A549 (cell line): ENCODE measurements around the gene MYLK.

Experiments
- CEBPB ChIP-seq, 2 experiments: fragments of >200 bp in 1 of 2; sonication (Bioruptor Twin) in 1 of 2; formaldehyde crosslinking in 1 of 2; IDR thresholded peaks; 2 replicates each; pipeline ENCODE4 v1.6.1; 2012 to 2016
- EP300 ChIP-seq, 2 experiments: fragments of >200 bp; sonication (Bioruptor Twin); formaldehyde crosslinking; IDR thresholded peaks; 2 replicates in 1 of 2; 3 replicates in 1 of 2; pipeline ENCODE4 v1.6.1; 2016 to 2017
- MYC ChIP-seq: IDR thresholded peaks from 2 replicates; pipeline ENCODE4 v1.6.1; 2012; ENCODE audit warnings: mild to moderate bottlenecking, inconsistent platforms, low read length, improper control_type of control experiment, borderline replicate concordance
- RARB ChIP-seq: fragments of 250-450 bp; sonication (Bioruptor Pico); IDR thresholded peaks from 2 replicates; pipeline ENCODE4 v1.8.0; 2021; ENCODE audit warnings: mild to moderate bottlenecking, moderate library complexity
- TF ChIP-seq, protein P1 (sequence below): fragments of 250-450 bp; sonication (Bioruptor Pico); IDR thresholded peaks from 2 replicates; pipeline ENCODE4 v1.5.0; 2021; ENCODE audit warnings: mild to moderate bottlenecking, moderate library complexity, borderline replicate concordance
- TF ChIP-seq, protein P2 (sequence below): fragments of >200 bp; sonication (Bioruptor Twin); formaldehyde crosslinking; IDR thresholded peaks from 3 replicates; pipeline ENCODE4 v1.5.1; 2016

DNA sequence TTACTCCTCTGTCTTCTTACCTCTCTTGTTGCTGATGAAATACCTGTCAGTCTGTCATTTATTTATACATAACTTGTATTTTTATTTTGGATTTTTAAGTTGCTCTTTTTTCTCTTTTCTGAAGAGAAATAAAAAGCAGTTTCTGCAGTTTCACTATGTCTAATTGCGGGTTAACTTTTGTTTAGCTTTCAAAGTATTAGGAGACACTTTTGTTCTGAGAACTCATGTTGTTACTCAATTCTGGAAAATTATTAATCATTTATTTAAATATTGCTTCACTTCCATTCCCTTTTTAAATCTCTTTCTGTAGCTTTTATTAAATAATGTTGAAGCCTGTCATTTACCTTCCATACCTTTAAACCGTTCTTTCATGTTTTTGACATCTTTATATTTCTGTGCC, 29.2 kb downstream of the MYLK start:
- TF ChIP-seq, protein P1, sequence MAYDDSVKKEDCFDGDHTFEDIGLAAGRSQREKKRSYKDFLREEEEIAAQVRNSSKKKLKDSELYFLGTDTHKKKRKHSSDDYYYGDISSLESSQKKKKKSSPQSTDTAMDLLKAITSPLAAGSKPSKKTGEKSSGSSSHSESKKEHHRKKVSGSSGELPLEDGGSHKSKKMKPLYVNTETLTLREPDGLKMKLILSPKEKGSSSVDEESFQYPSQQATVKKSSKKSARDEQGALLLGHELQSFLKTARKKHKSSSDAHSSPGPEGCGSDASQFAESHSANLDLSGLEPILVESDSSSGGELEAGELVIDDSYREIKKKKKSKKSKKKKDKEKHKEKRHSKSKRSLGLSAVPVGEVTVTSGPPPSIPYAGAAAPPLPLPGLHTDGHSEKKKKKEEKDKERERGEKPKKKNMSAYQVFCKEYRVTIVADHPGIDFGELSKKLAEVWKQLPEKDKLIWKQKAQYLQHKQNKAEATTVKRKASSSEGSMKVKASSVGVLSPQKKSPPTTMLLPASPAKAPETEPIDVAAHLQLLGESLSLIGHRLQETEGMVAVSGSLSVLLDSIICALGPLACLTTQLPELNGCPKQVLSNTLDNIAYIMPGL (CRISPR knock-in tag), result no peak
- TF ChIP-seq EP300 (IDR thresholded peaks at IDR 0.05) (no peak), MYC (no peak), CEBPB (IDR thresholded peaks at IDR 0.05) (no peak), RARB (CRISPR knock-in tag) (no peak)
- TF ChIP-seq, protein P2, sequence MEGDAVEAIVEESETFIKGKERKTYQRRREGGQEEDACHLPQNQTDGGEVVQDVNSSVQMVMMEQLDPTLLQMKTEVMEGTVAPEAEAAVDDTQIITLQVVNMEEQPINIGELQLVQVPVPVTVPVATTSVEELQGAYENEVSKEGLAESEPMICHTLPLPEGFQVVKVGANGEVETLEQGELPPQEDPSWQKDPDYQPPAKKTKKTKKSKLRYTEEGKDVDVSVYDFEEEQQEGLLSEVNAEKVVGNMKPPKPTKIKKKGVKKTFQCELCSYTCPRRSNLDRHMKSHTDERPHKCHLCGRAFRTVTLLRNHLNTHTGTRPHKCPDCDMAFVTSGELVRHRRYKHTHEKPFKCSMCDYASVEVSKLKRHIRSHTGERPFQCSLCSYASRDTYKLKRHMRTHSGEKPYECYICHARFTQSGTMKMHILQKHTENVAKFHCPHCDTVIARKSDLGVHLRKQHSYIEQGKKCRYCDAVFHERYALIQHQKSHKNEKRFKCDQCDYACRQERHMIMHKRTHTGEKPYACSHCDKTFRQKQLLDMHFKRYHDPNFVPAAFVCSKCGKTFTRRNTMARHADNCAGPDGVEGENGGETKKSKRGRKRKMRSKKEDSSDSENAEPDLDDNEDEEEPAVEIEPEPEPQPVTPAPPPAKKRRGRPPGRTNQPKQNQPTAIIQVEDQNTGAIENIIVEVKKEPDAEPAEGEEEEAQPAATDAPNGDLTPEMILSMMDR, result no peak
